ENCODE measurements around the gene MBP.

The MBP gene

DNA sequence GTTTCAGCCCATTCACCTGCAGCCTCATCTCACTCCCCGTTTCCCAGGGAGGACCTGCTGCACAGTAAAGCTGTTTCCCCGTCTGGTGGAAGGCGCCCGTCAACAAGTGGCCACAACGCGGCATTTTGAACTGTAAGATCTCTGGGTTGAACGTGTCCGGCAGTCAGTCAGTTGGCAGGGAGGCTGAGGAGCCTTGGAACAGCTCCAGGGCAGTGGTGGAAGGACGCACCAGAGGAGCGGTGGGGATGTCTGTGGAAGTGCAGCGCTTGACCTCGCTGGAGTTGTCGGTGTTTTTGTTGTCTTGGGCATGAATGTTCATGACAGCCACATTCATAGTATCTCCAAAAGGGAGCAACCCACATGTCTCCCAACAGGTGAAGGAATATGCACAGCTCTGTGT, 31.4 kb upstream of the MBP start:
- CTCF ChIA-PET = interaction anchor here (1.1 to 2.5 kb wide), 2 partner anchors 10 to 160 kb away, joined by 3 to 6 read pairs; no protein-coding TSS in a partner anchor
- DNase-seq (ENCODE audit: extremely low spot score) = no peak
- TF ChIP-seq, protein P1, sequence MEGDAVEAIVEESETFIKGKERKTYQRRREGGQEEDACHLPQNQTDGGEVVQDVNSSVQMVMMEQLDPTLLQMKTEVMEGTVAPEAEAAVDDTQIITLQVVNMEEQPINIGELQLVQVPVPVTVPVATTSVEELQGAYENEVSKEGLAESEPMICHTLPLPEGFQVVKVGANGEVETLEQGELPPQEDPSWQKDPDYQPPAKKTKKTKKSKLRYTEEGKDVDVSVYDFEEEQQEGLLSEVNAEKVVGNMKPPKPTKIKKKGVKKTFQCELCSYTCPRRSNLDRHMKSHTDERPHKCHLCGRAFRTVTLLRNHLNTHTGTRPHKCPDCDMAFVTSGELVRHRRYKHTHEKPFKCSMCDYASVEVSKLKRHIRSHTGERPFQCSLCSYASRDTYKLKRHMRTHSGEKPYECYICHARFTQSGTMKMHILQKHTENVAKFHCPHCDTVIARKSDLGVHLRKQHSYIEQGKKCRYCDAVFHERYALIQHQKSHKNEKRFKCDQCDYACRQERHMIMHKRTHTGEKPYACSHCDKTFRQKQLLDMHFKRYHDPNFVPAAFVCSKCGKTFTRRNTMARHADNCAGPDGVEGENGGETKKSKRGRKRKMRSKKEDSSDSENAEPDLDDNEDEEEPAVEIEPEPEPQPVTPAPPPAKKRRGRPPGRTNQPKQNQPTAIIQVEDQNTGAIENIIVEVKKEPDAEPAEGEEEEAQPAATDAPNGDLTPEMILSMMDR (IDR thresholded peaks at IDR 0.05; ENCODE audit: control extremely low read depth, extremely low read depth, low read depth, missing control alignments) = no peak
- POLR2A ChIA-PET = no interaction called here

DNA sequence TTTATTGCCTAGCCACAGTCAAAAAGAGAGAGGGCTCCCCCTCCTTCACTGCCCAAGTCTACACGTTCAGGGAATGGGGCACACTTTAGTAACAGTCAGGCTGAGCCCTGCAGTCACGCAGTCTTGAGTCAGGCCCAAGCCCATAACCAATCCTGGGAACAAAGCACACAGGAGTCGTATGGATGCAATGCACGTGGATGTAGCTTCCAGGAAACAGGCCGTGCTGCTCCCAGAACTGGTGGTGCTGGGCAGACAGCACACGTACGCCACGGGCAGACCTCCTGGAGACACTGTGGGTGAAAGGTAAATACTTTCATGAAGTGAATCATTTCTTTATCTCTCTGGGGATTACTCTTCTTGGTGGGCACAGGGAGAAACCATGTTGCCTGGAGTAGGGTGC, 30.0 kb upstream of the MBP start:
- CTCF ChIA-PET = no interaction called here
- TF ChIP-seq, protein P1 (IDR thresholded peaks at IDR 0.05; ENCODE audit: control extremely low read depth, extremely low read depth, low read depth, missing control alignments) = no peak
- DNase-seq (ENCODE audit: extremely low spot score) = no peak
- POLR2A ChIA-PET = no interaction called here

DNA sequence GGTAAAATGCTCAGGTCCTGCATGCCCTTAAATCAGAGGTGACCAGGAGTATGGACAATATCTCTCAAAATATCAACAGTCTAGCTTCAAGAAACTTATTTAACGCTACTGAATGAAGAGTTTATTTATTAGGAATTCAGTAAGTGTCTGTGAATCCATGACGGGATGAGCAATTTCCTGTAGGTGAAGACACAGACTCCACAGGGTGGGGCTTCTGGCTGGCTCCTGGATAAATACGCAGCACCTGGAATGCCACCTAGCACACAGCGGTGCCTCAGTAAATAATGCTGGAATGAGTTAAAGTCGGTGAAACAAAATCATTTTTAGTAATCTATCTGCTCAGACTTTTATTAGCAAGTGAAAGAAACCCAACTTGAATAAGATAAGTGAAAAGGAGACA, 29.4 kb upstream of the MBP start:
- POLR2A ChIA-PET = no interaction called here
- DNase-seq (ENCODE audit: extremely low spot score) = no peak
- TF ChIP-seq, protein P1 (IDR thresholded peaks at IDR 0.05; ENCODE audit: control extremely low read depth, extremely low read depth, low read depth, missing control alignments) = no peak
- CTCF ChIA-PET = no interaction called here

DNA sequence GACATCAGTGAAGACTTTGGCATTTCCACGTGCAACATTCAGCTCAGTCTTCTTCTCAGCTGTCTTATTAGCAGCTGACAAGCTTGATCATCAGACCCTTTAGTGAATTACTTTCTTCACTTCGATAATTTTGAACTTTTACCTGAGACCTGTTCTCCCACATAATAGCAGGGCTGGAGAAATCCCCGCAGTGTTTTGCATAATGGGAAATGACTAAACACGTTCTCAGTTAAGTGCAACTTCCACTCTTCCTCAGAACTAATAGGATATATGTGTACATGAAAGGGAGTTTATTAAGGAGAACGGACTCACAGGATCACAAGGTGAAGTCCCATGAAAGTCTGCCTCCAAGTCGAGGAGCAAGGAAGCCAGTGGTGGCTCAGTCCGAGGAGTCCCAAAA, 28.8 kb upstream of the MBP start:
- no peak for DNase-seq (ENCODE audit: extremely low spot score)
- ChIA-PET POLR2A (no interaction called here), CTCF (no interaction called here)
- TF ChIP-seq, protein P1 (IDR thresholded peaks at IDR 0.05; ENCODE audit: control extremely low read depth, extremely low read depth, low read depth, missing control alignments) = no peak

DNA sequence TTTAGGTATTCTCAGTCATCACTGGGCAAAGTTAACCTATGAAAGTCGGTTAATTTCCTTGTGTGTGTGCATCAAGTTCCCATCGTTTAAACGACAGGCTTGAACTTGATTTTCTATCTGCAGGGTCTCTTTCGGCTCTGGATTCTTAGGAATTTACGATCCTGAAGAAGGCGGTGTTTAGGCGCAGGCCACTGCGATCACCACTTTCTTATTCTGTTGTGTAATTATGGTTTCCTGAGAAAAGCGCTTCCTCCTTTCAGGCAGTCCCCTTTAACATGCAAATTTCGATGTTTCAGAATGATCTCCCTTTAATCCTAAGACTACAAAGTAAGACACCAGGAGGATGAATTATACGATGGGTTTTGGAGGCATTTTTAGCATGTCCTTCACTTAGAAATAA, 27.9 kb upstream of the MBP start:
- POLR2A ChIA-PET = no interaction called here
- CTCF ChIA-PET = no interaction called here
- TF ChIP-seq, protein P1 (IDR thresholded peaks at IDR 0.05; ENCODE audit: control extremely low read depth, extremely low read depth, low read depth, missing control alignments) = no peak
- no peak for DNase-seq (ENCODE audit: extremely low spot score)

DNA sequence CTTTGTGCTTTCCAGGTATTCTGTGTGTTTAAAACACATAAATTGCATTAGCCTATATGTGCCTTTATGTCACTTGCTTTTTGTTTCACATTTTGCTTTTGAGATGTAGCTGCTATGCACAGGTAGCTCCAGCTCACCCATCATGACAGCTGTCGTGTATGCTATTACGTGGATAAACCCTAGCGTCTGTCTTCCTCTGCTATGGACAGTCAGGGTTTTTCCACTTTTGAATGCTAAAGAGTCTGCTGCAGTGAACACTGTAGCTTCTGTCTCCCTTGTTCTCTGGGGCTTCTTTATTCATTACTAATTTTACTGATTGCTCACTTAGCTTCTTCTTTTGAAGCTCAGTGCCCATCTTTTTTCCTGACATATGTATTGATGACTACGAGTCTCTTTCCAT, 24.7 kb upstream of the MBP start:
- ChIA-PET POLR2A (no interaction called here), CTCF (interaction anchor here (0.8 to 2.1 kb wide), 5 partner anchors 9 to 174 kb away, joined by 3 to 7 read pairs (median 3); no protein-coding TSS in a partner anchor)
- no peak for DNase-seq (ENCODE audit: extremely low spot score)
- TF ChIP-seq, protein P1 (IDR thresholded peaks at IDR 0.05; ENCODE audit: control extremely low read depth, extremely low read depth, low read depth, missing control alignments) = no peak

DNA sequence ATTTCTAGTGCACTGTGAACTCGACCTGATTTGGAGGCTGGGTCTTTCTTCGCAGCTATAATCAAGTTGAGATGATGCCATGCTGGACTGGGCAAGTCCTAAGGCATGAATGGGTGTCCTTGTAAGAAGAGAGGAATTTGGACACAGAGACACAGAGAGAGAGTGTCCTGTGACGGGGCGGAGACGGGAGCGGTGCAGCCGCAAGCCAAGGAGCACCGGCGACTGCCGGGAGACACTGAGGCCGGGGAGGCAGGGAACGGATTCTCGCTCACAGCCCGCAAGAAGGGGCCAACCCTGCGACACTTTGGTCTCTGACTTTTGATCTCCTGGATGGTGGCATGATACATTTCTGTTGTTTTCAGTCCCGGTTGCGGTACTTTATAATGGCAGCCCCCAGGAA, 22.4 kb upstream of the MBP start:
- ChIA-PET POLR2A (no interaction called here), CTCF (no interaction called here)
- DNase-seq (ENCODE audit: extremely low spot score) = no peak
- TF ChIP-seq, protein P1 (IDR thresholded peaks at IDR 0.05; ENCODE audit: control extremely low read depth, extremely low read depth, low read depth, missing control alignments) = no peak

Measured in GM10248 (cell line).